ENCODE data around the gene RSL24D1.

The RSL24D1 gene

GRCh38 chr15:55222588-55222987, 25.8 kb upstream of the RSL24D1 start:
- Histone ChIP-seq H3K4me3 (ENCODE audit: low read depth, low read length) (no peak overlapping the region), H3K4me1 (peaks cover 6% of the 10 kb centered on the region), H3K36me3 (no peaks in the 10 kb centered on the region), H3K9me3 (no peaks in the 10 kb centered on the region), H3K27me3 (no peaks in the 10 kb centered on the region)
- no peak for TF ChIP-seq CTCF (IDR thresholded peaks at IDR 0.05; ENCODE audit: low read depth, low read length)
- DNase-seq: no peak

GRCh38 chr15:55221090-55222011, 24.6 kb upstream of the RSL24D1 start:
- no peak for TF ChIP-seq CTCF (IDR thresholded peaks at IDR 0.05; ENCODE audit: low read depth, low read length)
- Histone ChIP-seq H3K27me3 (no peaks in the 10 kb centered on the region), H3K9me3 (no peaks in the 10 kb centered on the region), H3K36me3 (no peaks in the 10 kb centered on the region), H3K4me3 (ENCODE audit: low read depth, low read length) (no peak overlapping the region), H3K4me1 (peaks cover 6% of the 10 kb centered on the region)
- DNase-seq: no peak

GRCh38 chr15:55220606-55221005, 23.9 kb upstream of the RSL24D1 start:
- peaks cover 6% of the 10 kb centered on the region for H3K4me1 ChIP-seq
- TF ChIP-seq CTCF (IDR thresholded peaks at IDR 0.05; ENCODE audit: low read depth, low read length): no peak
- no peaks in the 10 kb centered on the region for H3K27me3 ChIP-seq
- DNase-seq: no peak
- H3K4me3 ChIP-seq (ENCODE audit: low read depth, low read length): no peak overlapping the region
- H3K36me3 ChIP-seq: no peaks in the 10 kb centered on the region
- no peaks in the 10 kb centered on the region for H3K9me3 ChIP-seq

GRCh38 chr15:55218056-55218455, 21.3 kb upstream of the RSL24D1 start:
- Histone ChIP-seq H3K27me3 (no peaks in the 10 kb centered on the region), H3K9me3 (no peaks in the 10 kb centered on the region), H3K4me3 (ENCODE audit: low read depth, low read length) (no peak overlapping the region), H3K4me1 (peaks cover 6% of the 10 kb centered on the region), H3K36me3 (no peaks in the 10 kb centered on the region)
- TF ChIP-seq CTCF (IDR thresholded peaks at IDR 0.05; ENCODE audit: low read depth, low read length): no peak
- no peak for DNase-seq

- no peaks in the 10 kb centered on the region for H3K36me3 ChIP-seq
- TF ChIP-seq CTCF (IDR thresholded peaks at IDR 0.05; ENCODE audit: low read depth, low read length): no peak
- no peak for DNase-seq
- no peaks in the 10 kb centered on the region for H3K4me1 ChIP-seq
- no peak overlapping the region for H3K4me3 ChIP-seq (ENCODE audit: low read depth, low read length)
- H3K27me3 ChIP-seq: no peaks in the 10 kb centered on the region
- H3K9me3 ChIP-seq: no peaks in the 10 kb centered on the region
Measured at GRCh38 chr15:55204464-55204863, 7.7 kb upstream of the RSL24D1 start.

- H3K4me1 ChIP-seq: no peaks in the 10 kb centered on the region
- no peak for TF ChIP-seq CTCF (IDR thresholded peaks at IDR 0.05; ENCODE audit: low read depth, low read length)
- no peak overlapping the region for H3K4me3 ChIP-seq (ENCODE audit: low read depth, low read length)
- no peaks in the 10 kb centered on the region for H3K27me3 ChIP-seq
- H3K36me3 ChIP-seq: no peaks in the 10 kb centered on the region
- no peaks in the 10 kb centered on the region for H3K9me3 ChIP-seq
- DNase-seq: no peak
Measured at GRCh38 chr15:55202206-55202605, 5.5 kb upstream of the RSL24D1 start.

All from BE2C (cell line).